Osteocyte (in vitro differentiated cells): ENCODE measurements around the gene EEF1A1. TPM values are rescaled to one million over a fixed set of nuclear protein-coding genes. Genes with fewer than 3 reads are reported as not detected.
"Not testable (repeated sequence)": the region's sequence is repeated elsewhere in the genome, so short reads cannot be mapped to it uniquely, and the experiment has no call there.

ENCODE experiments used
- DNase-seq: peaks from one replicate; pipeline ENCODE4 v3.0.0; 2021; ENCODE audit warnings: mixed read lengths; ENCODE audit not compliant: unreplicated experiment; ENCODE audit errors: extremely low spot score
- H3K27ac Mint-ChIP-seq: one replicate; pipeline ENCODE4 v1.8.0; 2021; ENCODE audit warnings: mild to moderate bottlenecking, mixed read lengths; ENCODE audit not compliant: unreplicated experiment
- H3K27me3 Mint-ChIP-seq: one replicate; pipeline ENCODE4 v1.8.0; 2021; ENCODE audit warnings: mixed read lengths; ENCODE audit not compliant: unreplicated experiment
- H3K36me3 Mint-ChIP-seq: one replicate; pipeline ENCODE4 v1.8.0; 2021; ENCODE audit warnings: mixed read lengths; ENCODE audit not compliant: unreplicated experiment
- H3K4me1 Mint-ChIP-seq: one replicate; pipeline ENCODE4 v1.8.0; 2021; ENCODE audit warnings: mixed read lengths; ENCODE audit not compliant: unreplicated experiment
- H3K4me3 Mint-ChIP-seq: one replicate; pipeline ENCODE4 v1.8.0; 2021; ENCODE audit warnings: mild to moderate bottlenecking, moderate library complexity, mixed read lengths; ENCODE audit not compliant: unreplicated experiment
- H3K9me3 Mint-ChIP-seq: one replicate; pipeline ENCODE4 v1.8.0; 2021; ENCODE audit warnings: mixed read lengths; ENCODE audit not compliant: unreplicated experiment
- total RNA-seq: library from RNA; stranded (reverse); gene quantifications from 2 replicates; pipeline ENCODE4 v1.2.1, GENCODE V29; 2021
- TF ChIP-seq, protein P1 (sequence below): fragments of 200-600 bp; sonication (generic); IDR thresholded peaks from 2 replicates; pipeline ENCODE4 v1.5.0; 2021; ENCODE audit warnings: antibody characterized with exemption, mild to moderate bottlenecking, moderate library complexity

EEF1A1 gene
- total RNA-seq, 1 donor from 2014 or later = 10,441 TPM

DNA sequence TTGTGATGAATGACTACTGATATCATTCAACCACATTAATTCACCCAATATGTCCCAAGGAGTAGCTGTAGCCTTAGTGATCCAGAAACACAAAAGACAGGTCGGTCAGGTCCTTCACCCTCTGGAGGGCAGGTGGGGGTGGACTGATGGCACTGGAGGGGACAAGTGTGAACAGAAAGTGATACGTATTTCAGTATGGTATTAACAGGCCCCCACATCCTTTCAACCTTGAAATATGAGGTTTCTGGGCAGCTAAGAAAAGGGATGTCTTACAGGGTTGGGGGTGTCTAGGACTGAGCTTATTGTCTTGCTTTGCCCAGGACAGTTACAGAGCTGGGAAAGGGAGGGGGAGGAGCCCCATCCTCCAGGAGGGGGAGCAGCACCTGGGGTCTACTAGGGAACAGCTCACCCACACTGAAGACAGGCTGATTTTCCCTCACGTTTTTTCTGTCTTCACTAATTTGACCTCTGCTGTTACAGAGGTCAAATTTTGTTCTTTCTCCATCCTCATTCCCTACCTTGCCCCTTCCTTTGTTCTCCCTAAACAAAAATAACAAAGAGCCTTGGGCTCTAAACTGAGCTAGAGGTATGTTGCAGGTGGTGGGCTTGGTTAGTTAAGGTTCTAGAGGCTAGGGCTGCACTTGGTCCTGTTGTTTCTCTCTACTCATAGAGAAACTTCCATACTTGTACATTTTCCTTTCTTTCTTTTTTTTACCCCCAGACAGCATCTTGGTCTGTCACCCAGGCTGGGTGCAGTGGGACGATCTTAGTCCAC lies 38.0 kb upstream of the EEF1A1 start:
- Mint-ChIP-seq H3K36me3 (no peaks in the 10 kb centered on the region), H3K4me1 (peaks cover 13% of the 10 kb centered on the region), H3K27ac (no peak overlapping the region), H3K4me3 (no peak overlapping the region), H3K9me3 (no peaks in the 10 kb centered on the region), H3K27me3 (no peaks in the 10 kb centered on the region)
- no peak for DNase-seq
- TF ChIP-seq, protein P1, sequence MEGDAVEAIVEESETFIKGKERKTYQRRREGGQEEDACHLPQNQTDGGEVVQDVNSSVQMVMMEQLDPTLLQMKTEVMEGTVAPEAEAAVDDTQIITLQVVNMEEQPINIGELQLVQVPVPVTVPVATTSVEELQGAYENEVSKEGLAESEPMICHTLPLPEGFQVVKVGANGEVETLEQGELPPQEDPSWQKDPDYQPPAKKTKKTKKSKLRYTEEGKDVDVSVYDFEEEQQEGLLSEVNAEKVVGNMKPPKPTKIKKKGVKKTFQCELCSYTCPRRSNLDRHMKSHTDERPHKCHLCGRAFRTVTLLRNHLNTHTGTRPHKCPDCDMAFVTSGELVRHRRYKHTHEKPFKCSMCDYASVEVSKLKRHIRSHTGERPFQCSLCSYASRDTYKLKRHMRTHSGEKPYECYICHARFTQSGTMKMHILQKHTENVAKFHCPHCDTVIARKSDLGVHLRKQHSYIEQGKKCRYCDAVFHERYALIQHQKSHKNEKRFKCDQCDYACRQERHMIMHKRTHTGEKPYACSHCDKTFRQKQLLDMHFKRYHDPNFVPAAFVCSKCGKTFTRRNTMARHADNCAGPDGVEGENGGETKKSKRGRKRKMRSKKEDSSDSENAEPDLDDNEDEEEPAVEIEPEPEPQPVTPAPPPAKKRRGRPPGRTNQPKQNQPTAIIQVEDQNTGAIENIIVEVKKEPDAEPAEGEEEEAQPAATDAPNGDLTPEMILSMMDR = no peak

DNA sequence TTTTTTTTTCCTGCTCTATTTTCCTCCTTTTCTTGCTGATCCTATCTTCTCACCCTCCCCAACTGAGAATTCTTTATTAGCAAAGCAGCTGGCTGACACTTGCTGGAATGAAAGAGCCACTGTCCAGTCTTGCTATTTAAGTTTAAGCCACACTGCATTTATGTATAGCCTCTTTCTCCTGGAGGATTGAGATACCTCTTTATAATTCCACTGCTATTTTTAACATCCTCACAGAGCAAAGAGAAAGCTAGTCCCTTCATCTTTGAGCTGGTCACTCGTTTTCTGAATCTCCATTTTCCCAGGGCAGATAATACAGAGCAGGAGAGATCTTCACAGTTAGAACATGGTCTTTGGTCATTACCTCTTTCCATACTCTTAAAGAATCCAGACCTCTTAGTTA lies 36.0 kb upstream of the EEF1A1 start:
- TF ChIP-seq, protein P1 = no peak
- Mint-ChIP-seq H3K4me1 (peaks cover 13% of the 10 kb centered on the region), H3K4me3 (no peak overlapping the region), H3K36me3 (no peaks in the 10 kb centered on the region), H3K9me3 (no peaks in the 10 kb centered on the region), H3K27ac (peak overlapping the region; percentile 0), H3K27me3 (no peaks in the 10 kb centered on the region)
- no peak for DNase-seq

DNA sequence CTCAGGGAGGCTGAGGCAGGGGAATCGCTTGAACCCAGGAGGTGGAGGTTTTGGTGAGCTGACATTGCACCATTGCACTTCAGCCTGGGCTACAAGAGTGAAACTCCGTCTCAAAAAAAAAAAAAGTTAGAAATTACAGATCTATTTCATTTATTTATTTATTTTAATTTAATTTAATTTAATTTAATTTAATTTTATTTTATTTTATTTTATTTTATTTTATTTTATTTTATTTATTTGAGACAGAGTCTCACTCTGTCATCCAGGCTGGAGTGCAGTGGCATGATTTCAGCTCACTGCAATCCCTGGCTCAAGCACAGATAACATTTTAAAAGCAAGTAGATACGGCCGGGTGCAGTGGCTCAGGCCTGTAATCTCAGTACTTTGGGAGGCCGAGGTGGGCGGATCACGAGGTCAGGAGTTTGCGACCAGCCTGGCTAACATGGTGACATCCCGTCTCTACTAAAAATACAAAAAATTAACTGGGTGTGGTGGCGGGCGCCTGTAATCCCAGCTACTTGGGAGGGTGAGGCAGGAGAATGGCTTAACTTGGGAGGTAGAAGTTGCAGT lies 34.6 kb upstream of the EEF1A1 start:
- not testable (repeated sequence) for H3K36me3 Mint-ChIP-seq, DNase-seq, H3K4me3 Mint-ChIP-seq, H3K4me1 Mint-ChIP-seq, H3K27ac Mint-ChIP-seq, H3K9me3 Mint-ChIP-seq, H3K27me3 Mint-ChIP-seq

DNA sequence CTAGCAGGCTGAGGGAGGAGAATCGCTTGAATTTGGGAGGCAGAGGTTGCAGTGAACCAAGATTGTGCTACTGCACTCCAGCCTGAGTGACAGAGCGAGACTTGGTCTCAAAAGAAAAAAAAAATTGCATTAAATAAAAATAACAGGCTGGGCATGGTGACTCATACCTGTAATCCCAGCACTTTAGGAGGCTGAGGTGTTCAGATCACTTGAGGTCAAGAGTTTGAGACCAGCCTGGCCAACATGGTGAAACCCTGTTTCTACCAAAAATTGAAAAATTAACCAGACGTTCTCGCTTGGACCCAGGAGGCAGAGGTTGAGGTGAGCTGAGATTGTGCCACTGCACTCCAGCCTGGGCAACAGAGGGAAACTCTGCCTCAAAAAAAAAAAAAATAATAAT lies 30.3 kb upstream of the EEF1A1 start:
- H3K36me3 Mint-ChIP-seq, H3K4me3 Mint-ChIP-seq, H3K27me3 Mint-ChIP-seq, H3K4me1 Mint-ChIP-seq, H3K9me3 Mint-ChIP-seq, H3K27ac Mint-ChIP-seq, DNase-seq: not testable (repeated sequence)

DNA sequence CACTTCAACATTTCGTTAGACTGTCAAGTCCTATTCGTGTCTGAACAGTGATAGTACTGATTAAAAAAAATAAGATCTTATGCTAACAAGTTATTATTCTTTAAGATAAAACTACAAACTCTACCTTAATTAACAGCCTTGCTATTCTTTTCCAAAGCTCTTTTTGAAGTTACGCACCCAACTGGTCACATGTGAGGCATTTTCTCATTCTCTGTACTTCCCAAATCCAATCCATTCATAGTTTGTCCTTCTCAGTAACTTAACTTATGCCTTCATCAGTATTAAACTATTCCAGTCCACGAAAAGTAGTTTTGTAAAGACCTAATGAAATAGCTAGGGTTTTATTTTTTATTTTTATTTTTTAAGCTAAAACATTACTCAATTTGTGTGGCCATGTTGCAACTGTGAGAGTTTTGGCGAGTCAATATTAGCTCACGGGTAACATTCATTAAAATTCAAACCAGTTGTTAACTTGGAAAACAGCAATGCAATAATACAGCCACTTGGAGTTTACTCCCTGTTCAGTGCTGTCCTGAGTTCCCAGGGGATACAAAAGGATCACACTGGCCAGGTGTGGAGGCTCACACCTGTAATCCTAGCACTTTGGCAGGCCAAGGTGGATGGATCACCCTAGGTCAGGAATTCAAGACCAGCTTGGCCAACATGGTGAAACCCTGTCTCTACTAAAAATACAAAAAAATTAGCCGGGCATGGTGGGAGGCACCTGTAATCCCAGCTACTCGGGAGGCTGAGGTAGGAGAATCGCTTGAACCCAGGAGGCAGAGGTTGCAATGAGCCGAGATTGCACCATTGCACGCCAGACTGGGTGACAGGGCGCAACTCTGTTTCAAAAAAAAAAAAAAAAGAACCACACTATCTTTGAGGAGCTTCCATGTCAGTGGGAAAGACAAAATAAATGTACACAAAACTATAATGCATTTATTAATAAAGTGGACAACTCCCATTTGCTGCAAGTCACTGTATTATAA lies 27.9 kb upstream of the EEF1A1 start:
- Mint-ChIP-seq H3K4me3 (no peak overlapping the region), H3K4me1 (no peaks in the 10 kb centered on the region), H3K36me3 (no peaks in the 10 kb centered on the region), H3K27me3 (no peaks in the 10 kb centered on the region), H3K27ac (no peak overlapping the region), H3K9me3 (no peaks in the 10 kb centered on the region)
- no peak for DNase-seq
- TF ChIP-seq, protein P1 = no peak
